ENCODE measurements around the gene FAM228A.

DNA sequence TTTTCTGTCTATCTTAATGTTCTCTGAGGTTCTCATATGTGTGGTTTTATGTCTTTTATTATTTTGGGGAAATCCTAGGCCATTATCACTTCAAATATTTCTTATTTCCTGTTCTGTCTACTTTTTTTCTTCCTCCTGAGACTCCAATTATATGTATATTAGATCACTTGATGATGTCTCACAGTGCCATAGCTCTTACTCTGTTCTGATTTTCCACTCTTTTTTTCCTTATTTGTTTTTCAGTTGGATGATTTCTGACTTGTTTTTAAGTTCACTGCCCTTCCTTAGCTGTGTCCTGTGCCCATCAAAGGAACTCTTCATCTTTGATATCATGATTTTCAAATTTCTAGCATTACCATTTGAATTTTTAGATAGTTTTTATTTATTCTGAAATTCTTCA, 27.5 kb upstream of the FAM228A start:
- no peak for TF ChIP-seq POLR2AphosphoS5 (IDR thresholded peaks at IDR 0.05; ENCODE audit: borderline replicate concordance, low read depth, low read length)
- TF ChIP-seq EZH2 (IDR thresholded peaks at IDR 0.05), result no peak
- no peak for TF ChIP-seq FOXP2 (optimal IDR thresholded peaks at IDR 0.05; ENCODE audit: control extremely low read depth, extremely low read length, insufficient read depth)
